HEK293T (cell line): ENCODE measurements around the gene SMIM36.

Experiments used
- CTCF ChIA-PET: fragments of 350-600 bp; formaldehyde crosslinking; extraction: SDS; loops from one replicate; lab custom pipeline; 2021; ENCODE audit warnings: antibody characterized with exemption, inconsistent platforms; lab: Yijun Ruan, JAX
- POLR2A ChIA-PET: fragments of 350-600 bp; formaldehyde crosslinking; extraction: SDS; loops from one replicate; lab custom pipeline; 2020; ENCODE audit warnings: antibody characterized with exemption, inconsistent platforms; lab: Yijun Ruan, JAX
- DNase-seq: peaks from one replicate; pipeline ENCODE4 v3.0.0; 2012; ENCODE audit warnings: mixed read lengths; ENCODE audit errors: extremely low spot score
- ARNT ChIP-seq: fragments of 450-650 bp; IDR thresholded peaks from 2 replicates; pipeline ENCODE4 v1.6.1; 2017; ENCODE audit warnings: mild to moderate bottlenecking
- BHLHE40 ChIP-seq: fragments of 450-650 bp; IDR thresholded peaks from 2 replicates; pipeline ENCODE4 v1.6.1; 2016; ENCODE audit warnings: mild to moderate bottlenecking, moderate library complexity, borderline replicate concordance
- CTBP1 ChIP-seq: fragments of 450-650 bp; IDR thresholded peaks from 2 replicates; pipeline ENCODE4 v1.6.1; 2016; ENCODE audit warnings: borderline replicate concordance
- ELF4 ChIP-seq: fragments of 450-650 bp; IDR thresholded peaks from 2 replicates; pipeline ENCODE4 v1.6.1; 2017; ENCODE audit warnings: antibody characterized with exemption
- FOXA1 ChIP-seq: fragments of 450-650 bp; IDR thresholded peaks from 2 replicates; pipeline ENCODE4 v1.6.1; 2016; ENCODE audit warnings: mild to moderate bottlenecking
- FOXK2 ChIP-seq: fragments of 450-650 bp; IDR thresholded peaks from 2 replicates; pipeline ENCODE4 v1.6.1; 2016; ENCODE audit warnings: mild to moderate bottlenecking
- FOXM1 ChIP-seq: fragments of 450-650 bp; IDR thresholded peaks from 2 replicates; pipeline ENCODE4 v1.6.1; 2017; ENCODE audit warnings: mild to moderate bottlenecking, borderline replicate concordance
- HDGF ChIP-seq: fragments of 450-650 bp; IDR thresholded peaks from 2 replicates; pipeline ENCODE4 v1.6.1; 2017; ENCODE audit warnings: antibody characterized with exemption, borderline replicate concordance
- L3MBTL2 ChIP-seq: fragments of 450-650 bp; conservative IDR thresholded peaks from 2 replicates; pipeline ENCODE4 v1.6.1; 2016; ENCODE audit warnings: mild to moderate bottlenecking
- LEF1 ChIP-seq: fragments of 450-650 bp; IDR thresholded peaks from 2 replicates; pipeline ENCODE4 v1.6.1; 2017; ENCODE audit warnings: mild to moderate bottlenecking, borderline replicate concordance
- NFRKB ChIP-seq: fragments of 450-650 bp; IDR thresholded peaks from 2 replicates; pipeline ENCODE4 v1.6.1; 2016; ENCODE audit warnings: mild to moderate bottlenecking, moderate library complexity
- PKNOX1 ChIP-seq: fragments of 450-650 bp; IDR thresholded peaks from 2 replicates; pipeline ENCODE4 v1.6.1; 2016
- SP1 ChIP-seq: fragments of 450-650 bp; IDR thresholded peaks from 2 replicates; pipeline ENCODE4 v1.6.1; 2017
- SUZ12 ChIP-seq: fragments of 450-650 bp; IDR thresholded peaks from 2 replicates; pipeline ENCODE4 v1.6.1; 2016; ENCODE audit warnings: mild to moderate bottlenecking
- TARDBP ChIP-seq: fragments of 450-650 bp; IDR thresholded peaks from 2 replicates; pipeline ENCODE4 v1.6.1; 2016
- ZNF384 ChIP-seq: fragments of 450-650 bp; IDR thresholded peaks from 2 replicates; pipeline ENCODE4 v1.6.1; 2016

SMIM36 gene

GRCh38 chr17:55510986-55511721 is at the start of gene SMIM36:
TSS of gene SMIM36 (minus strand) at chr17:55511452.
- DNase-seq, result no peak
- ChIA-PET CTCF (interaction anchor here (0.5 kb wide), 1 partner anchor 35 kb away, joined by 3 read pairs; no protein-coding TSS in a partner anchor), POLR2A (no interaction called here)
- TF ChIP-seq TARDBP, result no peak
- TF ChIP-seq PKNOX1, result no peak
- TF ChIP-seq CTBP1, result no peak
- TF ChIP-seq HDGF, result no peak
- no peak for TF ChIP-seq SUZ12
- TF ChIP-seq FOXA1, result no peak
- TF ChIP-seq NFRKB, result no peak
- no peak for TF ChIP-seq LEF1
- TF ChIP-seq BHLHE40, result no peak
- TF ChIP-seq SP1, result no peak
- no peak for TF ChIP-seq FOXM1
- no peak for TF ChIP-seq L3MBTL2
- TF ChIP-seq ELF4, result no peak

DNA sequence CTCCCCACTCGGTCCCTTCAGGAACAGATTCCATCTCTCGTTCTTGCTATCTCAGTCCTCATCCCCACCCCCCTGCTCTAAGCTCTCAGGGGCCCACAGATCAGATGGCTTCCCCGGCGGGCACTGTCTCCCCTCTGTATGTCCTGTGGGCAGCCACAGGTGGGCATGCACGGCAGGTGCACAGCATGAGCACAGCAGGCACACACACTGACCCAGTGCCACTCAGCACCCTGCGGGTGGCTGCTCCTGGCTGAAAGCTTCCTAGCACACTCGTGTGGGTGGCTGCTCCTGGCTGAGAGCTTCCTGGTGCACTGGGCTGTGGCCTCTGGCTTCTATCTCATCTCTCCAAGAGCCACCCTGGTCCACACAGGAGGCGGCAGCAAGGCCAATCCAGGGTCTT is 44.5 kb upstream of the SMIM36 start:
- ChIA-PET POLR2A (no interaction called here), CTCF (no interaction called here)
- DNase-seq, result no peak
- TF ChIP-seq FOXA1 (no peak), CTBP1 (no peak), SUZ12 (no peak), HDGF (no peak), PKNOX1 (no peak)

DNA sequence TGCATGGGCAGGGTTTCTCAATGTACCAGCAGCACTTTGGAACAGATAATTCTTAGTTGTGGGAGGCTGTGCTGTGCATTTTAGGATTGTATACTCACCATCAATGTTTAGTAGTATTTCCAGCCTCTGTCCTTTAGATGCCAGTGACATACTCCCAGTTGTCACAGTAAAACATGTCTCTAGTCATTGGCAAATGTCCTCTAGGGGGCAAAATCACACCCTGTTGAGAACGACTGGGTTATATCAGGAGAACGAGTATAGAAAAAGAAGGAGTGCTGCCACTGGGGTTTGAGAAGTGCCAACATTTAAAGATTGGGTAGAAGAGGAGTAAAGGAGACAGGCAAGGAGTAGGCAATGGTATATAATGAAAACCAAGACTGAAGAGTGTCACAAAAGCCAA is 37.9 kb upstream of the SMIM36 start:
- DNase-seq, result no peak
- CTCF ChIA-PET, result interaction anchor here (0.7 to 0.9 kb wide), 2 partner anchors 53 to 187 kb away, joined by 3 read pairs; no protein-coding TSS in a partner anchor
- POLR2A ChIA-PET, result no interaction called here
- TF ChIP-seq NFRKB (no peak), BHLHE40 (no peak), FOXA1 (no peak), SUZ12 (no peak), ELF4 (no peak), LEF1 (no peak), FOXM1 (no peak), L3MBTL2 (no peak), FOXK2 (no peak), HDGF (no peak), PKNOX1 (no peak), ARNT (no peak), ZNF384 (no peak), TARDBP (no peak), CTBP1 (no peak), SP1 (no peak)

DNA sequence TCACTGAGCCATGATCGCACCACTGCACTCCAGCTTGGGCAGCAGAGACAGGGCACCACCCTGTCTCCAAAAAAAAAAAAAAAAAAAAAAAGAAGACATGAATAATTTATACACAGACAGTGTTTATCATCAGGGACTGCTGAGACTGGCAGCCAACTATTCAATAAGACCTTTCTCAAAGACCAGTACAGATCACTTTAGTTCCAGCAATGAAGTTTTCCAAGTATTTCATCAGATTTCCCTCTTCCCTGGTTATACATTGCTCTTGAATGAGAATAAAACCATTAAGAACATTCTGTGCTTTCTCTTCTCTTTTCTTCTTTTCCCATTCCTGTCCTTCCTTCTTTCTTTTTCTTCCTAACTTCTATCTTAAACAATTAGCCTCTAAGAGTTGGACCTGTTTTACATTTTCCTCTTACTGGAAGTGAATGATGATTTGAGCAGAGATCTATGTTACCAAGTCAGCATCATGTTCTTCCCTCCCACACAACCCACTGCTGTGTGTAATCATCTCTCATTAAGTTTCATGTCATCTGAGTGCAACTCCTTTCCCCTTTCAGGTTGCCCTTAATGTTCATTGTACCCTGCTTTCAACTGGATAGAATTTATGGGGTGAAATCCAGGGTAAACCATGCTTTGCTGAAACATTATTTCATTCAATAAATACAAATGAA is 35.9 kb upstream of the SMIM36 start:
- no peak for DNase-seq
- TF ChIP-seq BHLHE40 (no peak), ELF4 (no peak), NFRKB (no peak), ARNT (no peak), TARDBP (no peak), LEF1 (no peak), FOXM1 (no peak), HDGF (no peak), PKNOX1 (no peak), ZNF384 (no peak), CTBP1 (no peak), FOXA1 (no peak), SUZ12 (no peak), L3MBTL2 (no peak), FOXK2 (no peak), SP1 (no peak)
- ChIA-PET POLR2A (no interaction called here), CTCF (interaction anchor here (0.8 to 1.0 kb wide), 2 partner anchors 21 to 224 kb away, joined by 3 to 4 read pairs; no protein-coding TSS in a partner anchor)

DNA sequence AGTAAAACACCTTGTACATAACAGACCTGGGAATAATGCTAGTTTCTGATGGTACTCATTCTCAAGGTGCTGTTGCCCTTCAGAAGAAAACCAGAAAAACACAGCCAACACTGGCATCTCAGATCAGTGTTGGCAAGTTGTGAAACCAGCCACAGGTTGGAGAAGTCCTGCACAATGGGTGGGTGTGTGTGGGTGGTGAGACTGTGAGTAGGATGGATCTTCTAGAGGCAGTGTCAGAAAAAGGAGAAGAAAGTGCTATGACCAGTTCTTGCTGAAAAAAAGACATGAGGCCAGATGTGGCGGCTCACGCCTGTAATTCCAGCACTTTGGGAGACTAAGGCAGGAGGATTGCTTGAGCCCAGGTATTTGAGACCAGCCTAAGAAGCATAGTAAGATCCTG is 35.2 kb upstream of the SMIM36 start:
- DNase-seq, result no peak
- CTCF ChIA-PET, result no interaction called here
- POLR2A ChIA-PET, result no interaction called here
- TF ChIP-seq CTBP1 (no peak), HDGF (no peak), ZNF384 (no peak), ARNT (no peak), L3MBTL2 (no peak), SP1 (no peak), FOXK2 (no peak), PKNOX1 (no peak), TARDBP (no peak), FOXM1 (no peak), SUZ12 (no peak), NFRKB (no peak), ELF4 (no peak), LEF1 (no peak), BHLHE40 (no peak), FOXA1 (no peak)
